Ishikawa (cell line): ENCODE results near the gene CLTC.

Experiments
- CREB1 ChIP-seq: IDR thresholded peaks from 2 replicates; pipeline ENCODE4 v1.6.1; 2012; ENCODE audit warnings: low read depth
- EGR1 ChIP-seq: IDR thresholded peaks from 2 replicates; pipeline ENCODE4 v1.6.1; 2012
- EP300 ChIP-seq: IDR thresholded peaks from 2 replicates; pipeline ENCODE4 v1.6.1; 2012; ENCODE audit warnings: borderline replicate concordance
- FOXM1 ChIP-seq: IDR thresholded peaks from 2 replicates; pipeline ENCODE4 v1.6.1; 2012; ENCODE audit warnings: low read depth, borderline replicate concordance
- MAX ChIP-seq: IDR thresholded peaks from 2 replicates; pipeline ENCODE4 v1.6.1; 2012
- NFIC ChIP-seq: IDR thresholded peaks from 2 replicates; pipeline ENCODE4 v1.6.1; 2012
- RAD21 ChIP-seq: IDR thresholded peaks from 2 replicates; pipeline ENCODE4 v1.6.1; 2012; ENCODE audit warnings: low read depth
- TAF1 ChIP-seq: IDR thresholded peaks from 2 replicates; pipeline ENCODE4 v1.6.1; 2012; ENCODE audit warnings: low read depth, mild to moderate bottlenecking
- TCF12 ChIP-seq: IDR thresholded peaks from 2 replicates; pipeline ENCODE4 v1.6.1; 2012; ENCODE audit warnings: low read depth
- TEAD4 ChIP-seq: IDR thresholded peaks from 2 replicates; pipeline ENCODE4 v1.6.1; 2012
- USF1 ChIP-seq: IDR thresholded peaks from 2 replicates; pipeline ENCODE4 v1.6.1; 2012
- YY1 ChIP-seq: IDR thresholded peaks from 2 replicates; pipeline ENCODE4 v1.6.1; 2012; ENCODE audit warnings: low read depth

- no peak for TF ChIP-seq TEAD4
- no peak for TF ChIP-seq TAF1
- no peak for TF ChIP-seq RAD21
- no peak for TF ChIP-seq CREB1
- no peak for TF ChIP-seq EP300
- no peak for TF ChIP-seq TCF12
- no peak for TF ChIP-seq MAX
- TF ChIP-seq EGR1: no peak
- no peak for TF ChIP-seq FOXM1
- no peak for TF ChIP-seq YY1
- no peak for TF ChIP-seq NFIC
- TF ChIP-seq USF1: no peak
Measured at GRCh38 chr17:59675231-59675630, 55.5 kb downstream of the CLTC start.
